CD4-positive, CD25-positive, alpha-beta regulatory T cell (primary cell): ENCODE results near the gene STOM. TPM values are rescaled to one million over a fixed set of nuclear protein-coding genes. Genes with fewer than 3 reads are reported as not detected.

Experiments
- ATAC-seq, 2 donors: fragments of 150-1000 bp; cut with Tn5 transposase; one replicate each; pipeline ENCODE4 v1.10.0; 2021; ENCODE audit warnings: low read depth in 2 of 2, moderate number of reproducible peaks in 2 of 2, moderate library complexity in 1 of 2
- DNase-seq, 3 donors: peaks; one replicate each; pipeline versions ENCODE4 v3.0.0 to v3.0.0-alpha.2; 2012 to 2022; ENCODE audit warnings: mixed read lengths in 1 of 3
- H3K27ac ChIP-seq: one replicate; pipeline ENCODE4 v1.7.0; 2013; ENCODE audit warnings: mild to moderate bottlenecking, low read length; ENCODE audit not compliant: insufficient read depth, poor library complexity, severe bottlenecking
- H3K27me3 ChIP-seq: one replicate; pipeline ENCODE4 v1.7.0; 2013; ENCODE audit warnings: low read length; ENCODE audit not compliant: control insufficient read depth, insufficient read depth
- H3K36me3 ChIP-seq: one replicate; pipeline ENCODE4 v1.7.0; 2013; ENCODE audit warnings: mild to moderate bottlenecking, low read length, moderate library complexity; ENCODE audit not compliant: control insufficient read depth, insufficient read depth
- H3K4me1 ChIP-seq: 2 replicates; pipeline ENCODE4 v1.7.0; 2013; ENCODE audit warnings: mild to moderate bottlenecking, low read length; ENCODE audit not compliant: insufficient read depth, control insufficient read depth, poor library complexity, severe bottlenecking
- H3K4me3 ChIP-seq: one replicate; pipeline ENCODE4 v1.7.0; 2013; ENCODE audit warnings: low read depth, mild to moderate bottlenecking, low read length, moderate library complexity
- H3K9me3 ChIP-seq, 2 experiments: 1 replicate in 1 of 2; 2 replicates in 1 of 2; pipeline ENCODE4 v1.7.0; 2013; ENCODE audit warnings: low read length in 2 of 2, mild to moderate bottlenecking in 1 of 2, moderate library complexity in 1 of 2; ENCODE audit not compliant: control insufficient read depth in 2 of 2
- H3K27ac Mint-ChIP-seq, 3 donors: one replicate each; pipeline ENCODE4 v1.8.0; 2020 to 2022; ENCODE audit warnings: mild to moderate bottlenecking in 3 of 3, mixed read lengths in 3 of 3, moderate library complexity in 2 of 3
- H3K27me3 Mint-ChIP-seq: one replicate; pipeline ENCODE4 v1.8.0; 2022; ENCODE audit warnings: mild to moderate bottlenecking, mixed read lengths
- H3K36me3 Mint-ChIP-seq: one replicate; pipeline ENCODE4 v1.8.0; 2020; ENCODE audit warnings: mixed read lengths
- H3K4me1 Mint-ChIP-seq, 4 donors: one replicate each; pipeline ENCODE4 v1.8.0; 2020 to 2022; ENCODE audit warnings: mixed read lengths in 4 of 4, mild to moderate bottlenecking in 1 of 4
- H3K4me3 Mint-ChIP-seq, 4 donors: one replicate each; pipeline ENCODE4 v1.8.0; 2020 to 2022; ENCODE audit warnings: mild to moderate bottlenecking in 4 of 4, mixed read lengths in 4 of 4, moderate library complexity in 3 of 4
- H3K9me3 Mint-ChIP-seq, 7 donors: one replicate each; pipeline ENCODE4 v1.8.0; 2020 to 2022; ENCODE audit warnings: mixed read lengths in 7 of 7, mild to moderate bottlenecking in 3 of 7, moderate library complexity in 2 of 7
- polyA plus RNA-seq, 4 donors: library from polyadenylated mRNA; unstranded; fragments of 300-500 nt; fragmentation: Illumina TruSeq; gene quantifications; one replicate each; pipeline ENCODE4 v1.2.3, GENCODE V29; 2021
- total RNA-seq: library from RNA; stranded (reverse); gene quantifications from one replicate; pipeline ENCODE4 v1.2.3, GENCODE V29; 2022

The STOM gene
- total and polyA plus RNA-seq, 5 donors from 2014 or later = 22.3 to 29.9 (median 24.1) TPM

DNA sequence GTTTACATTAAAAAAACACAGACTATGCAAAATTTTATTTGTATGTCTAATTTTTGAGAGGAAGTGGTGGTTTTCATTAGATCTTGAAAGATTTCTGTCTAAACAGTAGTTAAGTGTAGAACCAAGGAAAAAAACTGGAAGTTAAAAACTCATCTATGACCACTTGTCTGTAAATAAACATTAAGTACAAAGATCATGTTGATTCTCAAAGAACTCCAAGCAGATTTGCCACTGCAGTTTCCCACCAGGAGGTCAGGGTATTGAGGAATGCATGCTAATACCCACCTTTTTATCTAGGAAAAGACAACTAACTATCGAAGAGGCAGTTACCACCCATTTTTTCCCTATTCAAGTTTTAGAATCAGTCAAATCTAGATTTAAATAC is 1.9 kb downstream of the STOM start:
- ATAC-seq = no peak
- H3K4me1 ChIP-seq = peaks cover 25% of the 10 kb centered on the region
- Mint-ChIP-seq H3K9me3 (peaks cover 0 to 2% (median 0%) of the 10 kb centered on the region in 7 donors), H3K27me3 (peaks cover 9% of the 10 kb centered on the region), H3K27ac (peak overlapping the region in 2 of 3 donors; percentile 38 to 99), H3K4me1 (peaks cover 11 to 54% (median 32%) of the 10 kb centered on the region in 4 donors), H3K36me3 (no peaks in the 10 kb centered on the region), H3K4me3 (peak overlapping the region; percentile 66 to 95 (median 92))
- no peaks in the 10 kb centered on the region for H3K36me3 ChIP-seq
- H3K4me3 ChIP-seq = peak overlapping the region; percentile 46
- H3K27me3 ChIP-seq = no peaks in the 10 kb centered on the region
- no peaks in the 10 kb centered on the region for H3K9me3 ChIP-seq
- DNase-seq = no peak
- H3K27ac ChIP-seq = no peak overlapping the region

GRCh38 chr9:121367306-121368137 is 2.5 kb downstream of the STOM start:
- Mint-ChIP-seq H3K36me3 (no peaks in the 10 kb centered on the region), H3K27me3 (peaks cover 9% of the 10 kb centered on the region), H3K27ac (peak overlapping the region in 2 of 3 donors; percentile 38 to 99), H3K4me1 (peaks cover 11 to 52% (median 30%) of the 10 kb centered on the region in 4 donors), H3K4me3 (peak overlapping the region; percentile 66 to 95 (median 92)), H3K9me3 (peaks cover 0 to 2% (median 0%) of the 10 kb centered on the region in 7 donors)
- ATAC-seq (no peak), DNase-seq (no peak)
- peaks cover 25% of the 10 kb centered on the region for H3K4me1 ChIP-seq
- H3K27ac ChIP-seq = no peak overlapping the region
- no peaks in the 10 kb centered on the region for H3K9me3 ChIP-seq
- peak overlapping the region; percentile 46 for H3K4me3 ChIP-seq
- H3K27me3 ChIP-seq = no peaks in the 10 kb centered on the region
- H3K36me3 ChIP-seq = no peaks in the 10 kb centered on the region

GRCh38 chr9:121366611-121367192 is 3.3 kb downstream of the STOM start:
- H3K4me1 ChIP-seq = peaks cover 25% of the 10 kb centered on the region
- Mint-ChIP-seq H3K4me3 (peak overlapping the region in 1 of 4 donors; percentile 23), H3K9me3 (peaks cover 0 to 2% (median 0%) of the 10 kb centered on the region in 7 donors), H3K27me3 (peaks cover 9% of the 10 kb centered on the region), H3K27ac (no peak overlapping the region), H3K36me3 (no peaks in the 10 kb centered on the region), H3K4me1 (peaks cover 5 to 46% (median 27%) of the 10 kb centered on the region in 4 donors)
- H3K9me3 ChIP-seq = no peaks in the 10 kb centered on the region
- H3K27ac ChIP-seq = no peak overlapping the region
- DNase-seq (no peak), ATAC-seq (no peak)
- H3K36me3 ChIP-seq = no peaks in the 10 kb centered on the region
- no peaks in the 10 kb centered on the region for H3K27me3 ChIP-seq
- H3K4me3 ChIP-seq = no peak overlapping the region

GRCh38 chr9:121365564-121365963 is 4.5 kb downstream of the STOM start:
- no peak overlapping the region for H3K27ac Mint-ChIP-seq
- ATAC-seq (no peak), DNase-seq (no peak)
- Histone ChIP-seq H3K27me3 (no peaks in the 10 kb centered on the region), H3K27ac (no peak overlapping the region), H3K9me3 (no peaks in the 10 kb centered on the region), H3K36me3 (no peaks in the 10 kb centered on the region), H3K4me1 (peaks cover 24% of the 10 kb centered on the region), H3K4me3 (no peak overlapping the region)
- H3K36me3 Mint-ChIP-seq = no peaks in the 10 kb centered on the region
- H3K4me1 Mint-ChIP-seq = peaks cover 5 to 35% (median 23%) of the 10 kb centered on the region in 4 donors
- peaks cover 0 to 2% (median 0%) of the 10 kb centered on the region in 7 donors for H3K9me3 Mint-ChIP-seq
- H3K27me3 Mint-ChIP-seq = peaks cover 8% of the 10 kb centered on the region
- H3K4me3 Mint-ChIP-seq = no peak overlapping the region

GRCh38 chr9:121364886-121365285 is 5.2 kb downstream of the STOM start:
- no peaks in the 10 kb centered on the region for H3K36me3 Mint-ChIP-seq
- no peak for ATAC-seq
- Histone ChIP-seq H3K27ac (no peak overlapping the region), H3K36me3 (no peaks in the 10 kb centered on the region), H3K9me3 (no peaks in the 10 kb centered on the region), H3K27me3 (no peaks in the 10 kb centered on the region), H3K4me3 (no peak overlapping the region), H3K4me1 (peaks cover 22% of the 10 kb centered on the region)
- H3K27me3 Mint-ChIP-seq = peaks cover 5% of the 10 kb centered on the region
- H3K4me1 Mint-ChIP-seq = peaks cover 5 to 30% (median 19%) of the 10 kb centered on the region in 4 donors
- H3K9me3 Mint-ChIP-seq = no peaks in the 10 kb centered on the region
- no peak for DNase-seq
- no peak overlapping the region for H3K27ac Mint-ChIP-seq
- H3K4me3 Mint-ChIP-seq = peak overlapping the region in 1 of 4 donors; percentile 7

- DNase-seq = no peak
- Mint-ChIP-seq H3K27me3 (peaks cover 5% of the 10 kb centered on the region), H3K4me3 (no peak overlapping the region), H3K9me3 (no peaks in the 10 kb centered on the region), H3K36me3 (no peaks in the 10 kb centered on the region), H3K27ac (peak overlapping the region in 1 of 3 donors; percentile 5), H3K4me1 (peaks cover 5 to 35% (median 17%) of the 10 kb centered on the region in 4 donors)
- H3K4me3 ChIP-seq = no peak overlapping the region
- ATAC-seq = no peak
- no peaks in the 10 kb centered on the region for H3K27me3 ChIP-seq
- H3K36me3 ChIP-seq = no peaks in the 10 kb centered on the region
- peaks cover 16% of the 10 kb centered on the region for H3K4me1 ChIP-seq
- no peaks in the 10 kb centered on the region for H3K9me3 ChIP-seq
- H3K27ac ChIP-seq = no peak overlapping the region
These were observed 6.0 kb downstream of the STOM start for GRCh38 chr9:121364077-121364476.

GRCh38 chr9:121363622-121363961 is 6.5 kb downstream of the STOM start:
- no peak for ATAC-seq
- peaks cover 5 to 35% (median 17%) of the 10 kb centered on the region in 4 donors for H3K4me1 Mint-ChIP-seq

More at GRCh38 chr9:121363622-121363961, 6.5 kb downstream of the STOM start:
- Histone ChIP-seq H3K27ac (no peak overlapping the region), H3K27me3 (no peaks in the 10 kb centered on the region), H3K36me3 (no peaks in the 10 kb centered on the region), H3K9me3 (no peaks in the 10 kb centered on the region), H3K4me1 (peaks cover 16% of the 10 kb centered on the region), H3K4me3 (no peak overlapping the region)
- Mint-ChIP-seq H3K4me3 (no peak overlapping the region), H3K36me3 (no peaks in the 10 kb centered on the region), H3K27ac (peak overlapping the region in 1 of 3 donors; percentile 5), H3K27me3 (peaks cover 5% of the 10 kb centered on the region), H3K9me3 (no peaks in the 10 kb centered on the region)
- no peak for DNase-seq
